ENCODE measurements around the gene EVX1. TPM values are rescaled to one million over a fixed set of nuclear protein-coding genes. Genes with fewer than 3 reads are reported as not detected.

EVX1 gene
- total RNA-seq, 1 experiment from 2014 or later = 0.10 TPM

DNA sequence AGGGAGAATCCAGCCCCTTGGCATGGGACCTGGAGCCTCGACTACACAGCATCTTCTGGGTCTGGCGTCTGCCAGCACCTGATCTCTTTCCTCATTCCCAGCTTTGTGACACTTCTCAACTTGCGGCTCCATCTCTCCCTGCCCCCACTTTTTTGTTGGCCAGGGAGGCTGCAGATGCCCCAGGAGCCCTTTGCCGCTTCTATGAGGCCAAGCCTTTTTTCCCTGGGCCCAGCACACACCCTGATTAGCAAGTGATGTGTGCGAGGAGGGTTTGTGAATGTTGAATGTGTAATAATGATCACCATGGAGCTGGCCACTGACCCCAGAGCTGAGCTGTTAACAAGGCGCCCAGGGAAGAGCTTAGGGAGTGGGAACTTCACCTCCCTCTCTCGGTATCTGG lies 4.4 kb downstream of the EVX1 start:
- H3K36me3 ChIP-seq (ENCODE audit: control insufficient read depth, insufficient read depth, low read length) = no peaks in the 10 kb centered on the region
- peaks cover 25% of the 10 kb centered on the region for H3K27me3 ChIP-seq (ENCODE audit: control insufficient read depth, insufficient read depth, low read length)
- TF ChIP-seq TCF7L2 (IDR thresholded peaks at IDR 0.05; ENCODE audit: low read depth, low read length) = no peak
- TF ChIP-seq CTCF (IDR thresholded peaks at IDR 0.05) = no peak
- TF ChIP-seq, protein P1, sequence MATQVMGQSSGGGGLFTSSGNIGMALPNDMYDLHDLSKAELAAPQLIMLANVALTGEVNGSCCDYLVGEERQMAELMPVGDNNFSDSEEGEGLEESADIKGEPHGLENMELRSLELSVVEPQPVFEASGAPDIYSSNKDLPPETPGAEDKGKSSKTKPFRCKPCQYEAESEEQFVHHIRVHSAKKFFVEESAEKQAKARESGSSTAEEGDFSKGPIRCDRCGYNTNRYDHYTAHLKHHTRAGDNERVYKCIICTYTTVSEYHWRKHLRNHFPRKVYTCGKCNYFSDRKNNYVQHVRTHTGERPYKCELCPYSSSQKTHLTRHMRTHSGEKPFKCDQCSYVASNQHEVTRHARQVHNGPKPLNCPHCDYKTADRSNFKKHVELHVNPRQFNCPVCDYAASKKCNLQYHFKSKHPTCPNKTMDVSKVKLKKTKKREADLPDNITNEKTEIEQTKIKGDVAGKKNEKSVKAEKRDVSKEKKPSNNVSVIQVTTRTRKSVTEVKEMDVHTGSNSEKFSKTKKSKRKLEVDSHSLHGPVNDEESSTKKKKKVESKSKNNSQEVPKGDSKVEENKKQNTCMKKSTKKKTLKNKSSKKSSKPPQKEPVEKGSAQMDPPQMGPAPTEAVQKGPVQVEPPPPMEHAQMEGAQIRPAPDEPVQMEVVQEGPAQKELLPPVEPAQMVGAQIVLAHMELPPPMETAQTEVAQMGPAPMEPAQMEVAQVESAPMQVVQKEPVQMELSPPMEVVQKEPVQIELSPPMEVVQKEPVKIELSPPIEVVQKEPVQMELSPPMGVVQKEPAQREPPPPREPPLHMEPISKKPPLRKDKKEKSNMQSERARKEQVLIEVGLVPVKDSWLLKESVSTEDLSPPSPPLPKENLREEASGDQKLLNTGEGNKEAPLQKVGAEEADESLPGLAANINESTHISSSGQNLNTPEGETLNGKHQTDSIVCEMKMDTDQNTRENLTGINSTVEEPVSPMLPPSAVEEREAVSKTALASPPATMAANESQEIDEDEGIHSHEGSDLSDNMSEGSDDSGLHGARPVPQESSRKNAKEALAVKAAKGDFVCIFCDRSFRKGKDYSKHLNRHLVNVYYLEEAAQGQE (IDR thresholded peaks at IDR 0.05; ENCODE audit: insufficient read depth in 1 of 2, low read depth in 2 of 2, low read length in 1 of 2) = no peak
- TF ChIP-seq POLR2AphosphoS5 (IDR thresholded peaks at IDR 0.05; ENCODE audit: low read depth, low read length) = no peak
- TF ChIP-seq SIN3A (IDR thresholded peaks at IDR 0.05; ENCODE audit: borderline replicate concordance, insufficient read depth, low read depth, low read length) = no peak
- ChIA-PET CTCF (no interaction called here), POLR2A (interaction anchor here (0.6 kb wide), 1 partner anchor 49 kb away, joined by 5 read pairs; no protein-coding TSS in a partner anchor)
- no peaks in the 10 kb centered on the region; the same call in none of the 2 replicates for H3K4me1 ChIP-seq (ENCODE audit: control insufficient read depth, insufficient read depth, low read length)
- in situ Hi-C loops (cut with HindIII; ENCODE audit: low pct_unique_long_range_greater_than_20kb, low sequenced_read_pairs) (no loop called here), intact Hi-C loops (cut with micrococcal nuclease; ENCODE audit: unreplicated experiment) (no loop called here)
- H3K9me3 ChIP-seq (ENCODE audit: control insufficient read depth, insufficient read depth, low read depth, low read length) = no peaks in the 10 kb centered on the region
- H3K4me3 ChIP-seq (ENCODE audit: low read depth in 2 of 2, low read length in 2 of 2) = no peak overlapping the region
- no TSS peak for BruUV-seq (replicated peaks)
- DNase-seq (ENCODE audit: low read depth, low spot score) (no peak), ATAC-seq (no peak)
- H3K27ac ChIP-seq (ENCODE audit: low read length) = no peak overlapping the region

GRCh38 chr7:27247452-27248426 lies 5.1 kb downstream of the EVX1 start:
- H3K4me1 ChIP-seq (ENCODE audit: control insufficient read depth, insufficient read depth, low read length) = no peaks in the 10 kb centered on the region; the same call in none of the 2 replicates
- POLR2A ChIA-PET = interaction anchor here (0.6 kb wide), 1 partner anchor 48 kb away, joined by 5 read pairs; no protein-coding TSS in a partner anchor
- ATAC-seq (no peak), DNase-seq (ENCODE audit: low read depth, low spot score) (no peak)
- CTCF ChIA-PET = no interaction called here
- BruUV-seq (replicated peaks) = no TSS peak
- in situ Hi-C loops (cut with HindIII; ENCODE audit: low pct_unique_long_range_greater_than_20kb, low sequenced_read_pairs) = no loop called here
- TF ChIP-seq, protein P1 (IDR thresholded peaks at IDR 0.05; ENCODE audit: insufficient read depth in 1 of 2, low read depth in 2 of 2, low read length in 1 of 2) = no peak
- no peak for TF ChIP-seq SIN3A (IDR thresholded peaks at IDR 0.05; ENCODE audit: borderline replicate concordance, insufficient read depth, low read depth, low read length)
- H3K27ac ChIP-seq (ENCODE audit: low read length) = no peak overlapping the region
- no peaks in the 10 kb centered on the region for H3K9me3 ChIP-seq (ENCODE audit: control insufficient read depth, insufficient read depth, low read depth, low read length)
- H3K36me3 ChIP-seq (ENCODE audit: control insufficient read depth, insufficient read depth, low read length) = no peaks in the 10 kb centered on the region
- H3K4me3 ChIP-seq (ENCODE audit: low read depth in 2 of 2, low read length in 2 of 2) = no peak overlapping the region
- H3K27me3 ChIP-seq (ENCODE audit: control insufficient read depth, insufficient read depth, low read length) = peaks cover 19% of the 10 kb centered on the region
- intact Hi-C loops (cut with micrococcal nuclease; ENCODE audit: unreplicated experiment) = no loop called here

Measured in Panc1 (cell line).